Measurements from ENCODE around the gene ADGRA1.

DNA sequence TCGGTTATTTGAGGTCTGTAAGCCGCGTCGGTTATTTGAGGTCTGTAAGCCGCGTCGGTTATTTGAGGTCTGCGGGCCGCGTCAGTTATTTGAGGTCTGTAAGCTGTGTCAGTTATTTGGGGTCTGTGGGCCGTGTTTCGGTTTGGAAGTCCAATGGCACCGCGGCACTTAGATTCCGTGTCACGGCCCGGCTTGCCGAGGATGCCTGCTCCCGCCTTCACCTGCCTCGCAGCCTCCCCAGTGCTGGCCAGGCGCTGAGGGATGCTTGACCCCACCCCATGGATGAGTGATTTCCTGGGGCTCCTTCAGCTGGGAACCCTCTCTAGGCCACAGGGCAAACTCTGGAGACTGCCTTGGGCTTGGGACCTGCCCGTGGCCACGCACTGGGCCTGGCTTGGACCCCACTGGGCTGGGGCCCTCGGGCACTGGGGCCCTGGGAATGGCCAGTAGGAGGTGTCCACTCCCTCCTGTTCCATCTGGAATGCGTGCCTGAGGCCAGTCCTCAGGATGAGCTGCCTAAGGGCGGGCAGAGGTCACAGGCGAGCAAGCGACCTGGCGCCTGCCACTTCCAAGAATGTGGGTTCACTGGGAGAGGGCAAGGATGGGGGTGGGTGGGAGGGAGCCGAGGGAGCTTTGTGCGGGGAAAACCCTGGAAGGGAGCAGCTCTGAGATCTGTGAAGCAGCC is 25.6 kb downstream of the ADGRA1 start:
- TF ChIP-seq CBX8 (IDR thresholded peaks at IDR 0.05): no peak
- TF ChIP-seq, protein P1, sequence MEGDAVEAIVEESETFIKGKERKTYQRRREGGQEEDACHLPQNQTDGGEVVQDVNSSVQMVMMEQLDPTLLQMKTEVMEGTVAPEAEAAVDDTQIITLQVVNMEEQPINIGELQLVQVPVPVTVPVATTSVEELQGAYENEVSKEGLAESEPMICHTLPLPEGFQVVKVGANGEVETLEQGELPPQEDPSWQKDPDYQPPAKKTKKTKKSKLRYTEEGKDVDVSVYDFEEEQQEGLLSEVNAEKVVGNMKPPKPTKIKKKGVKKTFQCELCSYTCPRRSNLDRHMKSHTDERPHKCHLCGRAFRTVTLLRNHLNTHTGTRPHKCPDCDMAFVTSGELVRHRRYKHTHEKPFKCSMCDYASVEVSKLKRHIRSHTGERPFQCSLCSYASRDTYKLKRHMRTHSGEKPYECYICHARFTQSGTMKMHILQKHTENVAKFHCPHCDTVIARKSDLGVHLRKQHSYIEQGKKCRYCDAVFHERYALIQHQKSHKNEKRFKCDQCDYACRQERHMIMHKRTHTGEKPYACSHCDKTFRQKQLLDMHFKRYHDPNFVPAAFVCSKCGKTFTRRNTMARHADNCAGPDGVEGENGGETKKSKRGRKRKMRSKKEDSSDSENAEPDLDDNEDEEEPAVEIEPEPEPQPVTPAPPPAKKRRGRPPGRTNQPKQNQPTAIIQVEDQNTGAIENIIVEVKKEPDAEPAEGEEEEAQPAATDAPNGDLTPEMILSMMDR (IDR thresholded peaks at IDR 0.05): no peak
